ENCODE data around the gene TRIP10.

DNA sequence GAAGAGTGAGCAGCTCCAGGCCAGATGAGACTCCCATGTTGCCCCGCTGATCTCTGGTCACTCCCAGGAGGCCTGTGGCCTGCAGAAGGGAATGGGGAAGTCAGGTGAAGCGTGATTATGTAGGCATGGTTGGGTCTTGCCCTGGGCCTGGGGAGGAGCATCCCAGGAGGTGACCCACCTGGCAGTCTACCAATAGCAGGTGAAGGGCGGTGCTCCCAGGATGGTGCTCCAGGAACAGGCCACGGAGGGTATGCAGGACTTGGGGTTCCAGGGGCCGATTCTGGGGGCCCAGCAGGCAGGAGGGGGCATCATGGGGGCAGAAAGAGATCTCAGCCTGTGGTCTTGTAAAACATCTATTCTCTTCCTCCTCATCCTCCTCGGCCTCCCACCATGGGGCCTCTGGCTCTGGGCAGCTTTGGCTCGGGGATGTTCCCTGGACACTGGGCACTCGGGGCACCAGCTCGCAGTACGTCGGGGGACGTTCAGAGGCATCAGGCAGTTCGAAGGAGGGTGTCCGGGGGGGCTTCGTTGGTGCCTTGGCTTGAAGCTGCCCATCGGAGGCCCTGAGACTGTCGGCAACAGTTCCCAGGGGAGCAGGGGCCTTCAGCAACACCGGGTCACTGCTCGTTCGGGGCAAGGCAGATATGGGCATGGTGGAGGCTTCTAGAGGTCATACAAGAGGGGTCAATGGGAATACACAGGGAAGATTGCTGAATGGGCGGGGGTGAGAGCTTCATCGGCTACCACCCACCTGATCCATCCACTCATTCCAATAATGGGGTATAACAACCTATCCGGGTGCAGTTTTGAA is 15.4 kb downstream of the TRIP10 start:
- TF ChIP-seq CTCF (IDR thresholded peaks at IDR 0.05) (no peak), POLR2A (IDR thresholded peaks at IDR 0.05) (no peak)

Data from heart left ventricle (tissue), 13 donors.